ENCODE data around the gene PSMD9.
"Not testable (repeated sequence)": the region's sequence is repeated elsewhere in the genome, so short reads cannot be mapped to it uniquely, and the experiment has no call there.

GRCh38 chr12:121876080-121876447 is 12.5 kb upstream of the PSMD9 start:
- not testable (repeated sequence) for TF ChIP-seq POLR2A (IDR thresholded peaks at IDR 0.05)
- TF ChIP-seq, protein P1, sequence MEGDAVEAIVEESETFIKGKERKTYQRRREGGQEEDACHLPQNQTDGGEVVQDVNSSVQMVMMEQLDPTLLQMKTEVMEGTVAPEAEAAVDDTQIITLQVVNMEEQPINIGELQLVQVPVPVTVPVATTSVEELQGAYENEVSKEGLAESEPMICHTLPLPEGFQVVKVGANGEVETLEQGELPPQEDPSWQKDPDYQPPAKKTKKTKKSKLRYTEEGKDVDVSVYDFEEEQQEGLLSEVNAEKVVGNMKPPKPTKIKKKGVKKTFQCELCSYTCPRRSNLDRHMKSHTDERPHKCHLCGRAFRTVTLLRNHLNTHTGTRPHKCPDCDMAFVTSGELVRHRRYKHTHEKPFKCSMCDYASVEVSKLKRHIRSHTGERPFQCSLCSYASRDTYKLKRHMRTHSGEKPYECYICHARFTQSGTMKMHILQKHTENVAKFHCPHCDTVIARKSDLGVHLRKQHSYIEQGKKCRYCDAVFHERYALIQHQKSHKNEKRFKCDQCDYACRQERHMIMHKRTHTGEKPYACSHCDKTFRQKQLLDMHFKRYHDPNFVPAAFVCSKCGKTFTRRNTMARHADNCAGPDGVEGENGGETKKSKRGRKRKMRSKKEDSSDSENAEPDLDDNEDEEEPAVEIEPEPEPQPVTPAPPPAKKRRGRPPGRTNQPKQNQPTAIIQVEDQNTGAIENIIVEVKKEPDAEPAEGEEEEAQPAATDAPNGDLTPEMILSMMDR (IDR thresholded peaks at IDR 0.05): not testable (repeated sequence)

Data from adrenal gland (tissue), 5 donors.